ENCODE measurements around the gene ATP2B1.

The ATP2B1 gene

DNA sequence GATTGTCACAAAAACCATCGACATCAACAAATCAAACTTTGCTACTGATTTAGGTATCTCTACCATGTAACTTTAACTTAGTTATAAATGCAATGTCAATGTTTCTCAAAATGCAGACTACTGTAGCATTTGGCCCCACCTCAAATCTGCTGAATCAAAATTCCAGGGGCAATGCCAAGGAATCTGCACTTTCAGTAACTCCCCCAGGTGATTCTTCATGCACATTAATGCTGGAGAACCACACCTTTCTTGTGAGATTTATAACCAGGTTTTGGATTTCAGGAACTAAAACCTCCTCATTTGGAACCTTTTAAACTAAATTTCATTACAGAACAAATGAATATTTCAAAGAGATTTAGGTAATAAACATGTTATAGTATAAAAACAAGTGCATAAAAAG is 4.9 kb downstream of the ATP2B1 start:
- no peak overlapping the region for H3K9ac ChIP-seq (ENCODE audit: low read length)
- no peak overlapping the region for H3K4me2 ChIP-seq (ENCODE audit: low read length)
- no peak overlapping the region for H2BK120ac ChIP-seq (ENCODE audit: insufficient read depth, low read length, poor library complexity)
- H2AFZ ChIP-seq (ENCODE audit: insufficient read depth, low read length, poor library complexity): no peak overlapping the region
- no peaks in the 10 kb centered on the region for H3K27me3 ChIP-seq (ENCODE audit: insufficient read depth, low read length)
- no peak overlapping the region for H3K18ac ChIP-seq (ENCODE audit: low read length)
- no peak overlapping the region for H3K4me3 ChIP-seq (ENCODE audit: low read depth, low read length)
- H3K27ac ChIP-seq (ENCODE audit: low read depth, low read length): no peak overlapping the region
- H3K79me2 ChIP-seq (ENCODE audit: control insufficient read depth, insufficient read depth, low read length, poor library complexity): peaks cover 23% of the 10 kb centered on the region
- H3K14ac ChIP-seq (ENCODE audit: low read length): no peak overlapping the region
- WGBS (ENCODE audit: extremely low coverage, insufficient coverage, insufficient read length): no CpG with 5 or more reads among the region's 1 CpG
- no peak overlapping the region for H4K91ac ChIP-seq (ENCODE audit: low read depth, low read length)
- no peak overlapping the region for H2AK5ac ChIP-seq (ENCODE audit: low read length)
- peaks cover 0 to 2% of the 10 kb centered on the region in 2 experiments for H3K36me3 ChIP-seq (ENCODE audit: control insufficient read depth in 1 of 2, insufficient read depth in 2 of 2, low read length in 2 of 2)
- peak overlapping the region; percentile 89 for H3K4ac ChIP-seq (ENCODE audit: low read depth, low read length)
- H3K4me1 ChIP-seq (ENCODE audit: control insufficient read depth in 1 of 2, insufficient read depth in 2 of 2, low read length in 2 of 2): no peaks in the 10 kb centered on the region
- no peak overlapping the region for H3K23ac ChIP-seq (ENCODE audit: low read length)
- no peak overlapping the region for H2BK12ac ChIP-seq (ENCODE audit: low read length)
- no peak overlapping the region for H4K12ac ChIP-seq (ENCODE audit: low read depth, low read length)
- no peaks in the 10 kb centered on the region for H3K9me3 ChIP-seq (ENCODE audit: insufficient read depth, low read depth, low read length)
- no peak overlapping the region for H2BK5ac ChIP-seq (ENCODE audit: low read depth, low read length, poor library complexity)
- peaks cover 17% of the 10 kb centered on the region for H3K79me1 ChIP-seq (ENCODE audit: low read length)
- H4K8ac ChIP-seq (ENCODE audit: low read depth, low read length): no peak overlapping the region
- no peak for DNase-seq

DNA sequence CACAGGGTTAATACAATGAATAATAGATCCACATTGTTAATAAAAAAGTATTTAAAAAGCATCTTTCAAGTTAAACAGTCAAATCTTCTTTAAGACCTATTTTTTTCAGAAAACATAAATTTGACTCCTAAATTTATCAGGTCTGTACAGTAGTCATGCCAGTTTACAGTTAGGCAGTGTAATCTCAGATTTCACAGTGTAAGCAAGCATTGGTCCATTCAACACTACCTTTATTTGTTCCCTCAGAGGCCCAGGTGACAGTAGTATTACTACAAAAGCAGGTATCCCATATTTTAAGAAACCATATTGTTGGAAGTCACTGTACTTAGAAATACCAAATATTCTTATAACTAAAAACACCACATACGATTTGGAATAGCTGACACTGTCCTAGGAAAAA is 6.1 kb downstream of the ATP2B1 start:
- no CpG with 5 or more reads among the region's 1 CpG for WGBS (ENCODE audit: extremely low coverage, insufficient coverage, insufficient read length)
- H2BK120ac ChIP-seq (ENCODE audit: insufficient read depth, low read length, poor library complexity): no peak overlapping the region

DNA sequence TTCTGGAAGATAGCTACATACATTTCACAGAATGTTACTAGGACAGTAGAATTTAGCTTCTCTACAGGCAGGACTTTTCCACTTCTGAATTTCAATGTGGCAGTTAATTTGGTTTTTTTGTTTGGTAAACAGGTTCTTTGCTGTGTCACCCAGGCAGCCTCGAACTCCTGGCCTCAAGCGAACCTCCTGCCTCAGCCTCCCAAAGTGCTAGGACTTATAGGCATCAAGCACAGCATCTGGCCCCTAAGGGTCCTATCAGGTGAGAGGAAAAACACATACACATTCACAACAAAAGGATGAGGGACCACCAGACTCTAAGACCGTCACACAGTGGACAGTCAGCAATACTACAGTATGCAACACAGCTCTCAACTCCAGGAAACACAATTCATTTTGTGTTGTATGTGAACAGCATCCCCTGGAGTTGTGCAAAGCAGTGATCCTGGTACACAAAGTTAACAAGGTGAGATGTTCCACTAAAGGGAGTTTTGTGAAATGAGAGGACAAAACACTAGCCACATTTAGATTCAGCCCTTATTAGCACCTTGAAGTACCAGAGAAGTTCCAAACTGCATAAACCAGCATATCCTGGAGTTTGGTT is 6.9 kb downstream of the ATP2B1 start:
- H3K36me3 ChIP-seq (ENCODE audit: control insufficient read depth in 1 of 2, insufficient read depth in 2 of 2, low read length in 2 of 2): peaks cover 0 to 2% of the 10 kb centered on the region in 2 experiments
- H3K27ac ChIP-seq (ENCODE audit: low read depth, low read length): no peak overlapping the region
- H2AK5ac ChIP-seq (ENCODE audit: low read length): no peak overlapping the region
- no peak overlapping the region for H3K4me2 ChIP-seq (ENCODE audit: low read length)
- peak overlapping the region; percentile 64 for H3K4ac ChIP-seq (ENCODE audit: low read depth, low read length)
- H3K4me3 ChIP-seq (ENCODE audit: low read depth, low read length): no peak overlapping the region
- no peak overlapping the region for H4K91ac ChIP-seq (ENCODE audit: low read depth, low read length)
- no peak overlapping the region for H3K18ac ChIP-seq (ENCODE audit: low read length)
- no peak overlapping the region for H3K14ac ChIP-seq (ENCODE audit: low read length)
- no peaks in the 10 kb centered on the region for H3K4me1 ChIP-seq (ENCODE audit: control insufficient read depth in 1 of 2, insufficient read depth in 2 of 2, low read length in 2 of 2)
- H2AFZ ChIP-seq (ENCODE audit: insufficient read depth, low read length, poor library complexity): no peak overlapping the region
- no peaks in the 10 kb centered on the region for H3K27me3 ChIP-seq (ENCODE audit: insufficient read depth, low read length)
- peaks cover 11% of the 10 kb centered on the region for H3K79me2 ChIP-seq (ENCODE audit: control insufficient read depth, insufficient read depth, low read length, poor library complexity)
- no peaks in the 10 kb centered on the region for H3K79me1 ChIP-seq (ENCODE audit: low read length)
- no CpG with 5 or more reads among the region's 3 CpGs for WGBS (ENCODE audit: extremely low coverage, insufficient coverage, insufficient read length)
- H2BK5ac ChIP-seq (ENCODE audit: low read depth, low read length, poor library complexity): no peak overlapping the region
- no peaks in the 10 kb centered on the region for H3K9me3 ChIP-seq (ENCODE audit: insufficient read depth, low read depth, low read length)
- H2BK120ac ChIP-seq (ENCODE audit: insufficient read depth, low read length, poor library complexity): no peak overlapping the region
- H4K8ac ChIP-seq (ENCODE audit: low read depth, low read length): no peak overlapping the region
- DNase-seq: no peak
- H4K12ac ChIP-seq (ENCODE audit: low read depth, low read length): no peak overlapping the region
- no peak overlapping the region for H3K23ac ChIP-seq (ENCODE audit: low read length)
- peak overlapping the region; percentile 12 for H3K9ac ChIP-seq (ENCODE audit: low read length)
- H2BK12ac ChIP-seq (ENCODE audit: low read length): no peak overlapping the region

More for the DNA sequence above, 6.1 kb downstream of the ATP2B1 start:
- H3K14ac ChIP-seq (ENCODE audit: low read length): no peak overlapping the region
- H2AK5ac ChIP-seq (ENCODE audit: low read length): no peak overlapping the region
- H4K91ac ChIP-seq (ENCODE audit: low read depth, low read length): no peak overlapping the region
- H3K27ac ChIP-seq (ENCODE audit: low read depth, low read length): no peak overlapping the region
- no peak overlapping the region for H3K18ac ChIP-seq (ENCODE audit: low read length)
- H3K4me2 ChIP-seq (ENCODE audit: low read length): no peak overlapping the region
- peaks cover 0 to 2% of the 10 kb centered on the region in 2 experiments for H3K36me3 ChIP-seq (ENCODE audit: control insufficient read depth in 1 of 2, insufficient read depth in 2 of 2, low read length in 2 of 2)
- H4K8ac ChIP-seq (ENCODE audit: low read depth, low read length): no peak overlapping the region
- peaks cover 16% of the 10 kb centered on the region for H3K79me2 ChIP-seq (ENCODE audit: control insufficient read depth, insufficient read depth, low read length, poor library complexity)
- H3K4me1 ChIP-seq (ENCODE audit: control insufficient read depth in 1 of 2, insufficient read depth in 2 of 2, low read length in 2 of 2): no peaks in the 10 kb centered on the region
- H2BK12ac ChIP-seq (ENCODE audit: low read length): no peak overlapping the region
- no peak overlapping the region for H2AFZ ChIP-seq (ENCODE audit: insufficient read depth, low read length, poor library complexity)
- no peak overlapping the region for H2BK5ac ChIP-seq (ENCODE audit: low read depth, low read length, poor library complexity)
- peaks cover 6% of the 10 kb centered on the region for H3K79me1 ChIP-seq (ENCODE audit: low read length)
- no peak overlapping the region for H3K4me3 ChIP-seq (ENCODE audit: low read depth, low read length)
- no peaks in the 10 kb centered on the region for H3K27me3 ChIP-seq (ENCODE audit: insufficient read depth, low read length)
- no peaks in the 10 kb centered on the region for H3K9me3 ChIP-seq (ENCODE audit: insufficient read depth, low read depth, low read length)
- H3K9ac ChIP-seq (ENCODE audit: low read length): no peak overlapping the region
- no peak for DNase-seq
- no peak overlapping the region for H3K4ac ChIP-seq (ENCODE audit: low read depth, low read length)
- H3K23ac ChIP-seq (ENCODE audit: low read length): no peak overlapping the region
- H4K12ac ChIP-seq (ENCODE audit: low read depth, low read length): no peak overlapping the region

DNA sequence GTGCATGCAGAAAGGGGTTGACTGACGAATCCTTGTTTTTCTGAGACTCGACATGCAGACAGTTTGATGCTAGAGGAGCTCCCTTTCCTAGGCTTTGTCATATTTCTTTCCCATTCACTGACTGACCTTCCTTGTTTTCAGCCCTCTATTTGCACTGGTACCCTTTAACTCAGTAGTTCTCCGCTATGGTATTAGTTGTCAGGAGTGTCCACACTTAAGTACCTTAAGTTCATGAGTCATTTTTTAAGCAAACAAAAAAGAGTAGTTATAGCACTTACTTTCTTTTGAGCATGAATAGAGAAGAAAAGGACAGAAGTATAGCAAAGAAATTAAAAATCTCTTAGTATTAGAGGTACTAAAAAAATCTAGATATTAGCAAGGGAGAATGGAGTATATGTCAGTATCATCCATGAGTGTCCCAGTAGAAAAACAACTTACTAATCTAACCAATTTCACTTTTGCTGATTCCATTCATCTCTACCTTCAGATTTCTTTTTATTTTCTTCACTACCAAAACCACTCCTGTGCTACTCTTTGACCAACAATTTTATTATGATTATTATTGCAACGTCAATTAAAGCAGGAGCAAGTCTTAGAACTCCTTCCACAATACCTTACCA is 8.3 kb downstream of the ATP2B1 start:
- H3K79me1 ChIP-seq (ENCODE audit: low read length): no peaks in the 10 kb centered on the region
- H3K9me3 ChIP-seq (ENCODE audit: insufficient read depth, low read depth, low read length): no peaks in the 10 kb centered on the region
- H4K12ac ChIP-seq (ENCODE audit: low read depth, low read length): no peak overlapping the region
- peaks cover 0 to 2% of the 10 kb centered on the region in 2 experiments for H3K36me3 ChIP-seq (ENCODE audit: control insufficient read depth in 1 of 2, insufficient read depth in 2 of 2, low read length in 2 of 2)
- H3K79me2 ChIP-seq (ENCODE audit: control insufficient read depth, insufficient read depth, low read length, poor library complexity): peaks cover 13% of the 10 kb centered on the region
- H3K27me3 ChIP-seq (ENCODE audit: insufficient read depth, low read length): no peaks in the 10 kb centered on the region
- no peak overlapping the region for H3K18ac ChIP-seq (ENCODE audit: low read length)
- H3K4me3 ChIP-seq (ENCODE audit: low read depth, low read length): no peak overlapping the region
- peak overlapping the region; percentile 71 for H3K4ac ChIP-seq (ENCODE audit: low read depth, low read length)
- H2BK120ac ChIP-seq (ENCODE audit: insufficient read depth, low read length, poor library complexity): no peak overlapping the region
- H3K9ac ChIP-seq (ENCODE audit: low read length): no peak overlapping the region
- H4K8ac ChIP-seq (ENCODE audit: low read depth, low read length): no peak overlapping the region
- no peak overlapping the region for H3K4me2 ChIP-seq (ENCODE audit: low read length)
- H3K4me1 ChIP-seq (ENCODE audit: control insufficient read depth in 1 of 2, insufficient read depth in 2 of 2, low read length in 2 of 2): peaks cover 0 to 2% of the 10 kb centered on the region in 2 experiments
- H3K23ac ChIP-seq (ENCODE audit: low read length): no peak overlapping the region
- no peak overlapping the region for H3K27ac ChIP-seq (ENCODE audit: low read depth, low read length)
- DNase-seq: no peak
- no CpG with 5 or more reads among the region's 4 CpGs for WGBS (ENCODE audit: extremely low coverage, insufficient coverage, insufficient read length)
- H2BK12ac ChIP-seq (ENCODE audit: low read length): no peak overlapping the region
- H4K91ac ChIP-seq (ENCODE audit: low read depth, low read length): no peak overlapping the region
- H3K14ac ChIP-seq (ENCODE audit: low read length): no peak overlapping the region
- H2BK5ac ChIP-seq (ENCODE audit: low read depth, low read length, poor library complexity): no peak overlapping the region
- no peak overlapping the region for H2AFZ ChIP-seq (ENCODE audit: insufficient read depth, low read length, poor library complexity)
- no peak overlapping the region for H2AK5ac ChIP-seq (ENCODE audit: low read length)

Data from trophoblast cell (in vitro differentiated cells and primary cell).